Stimulated activated CD4-positive, alpha-beta T cell treated with anti-CD3 and anti-CD28 coated beads, Interleukin-4, amount 100 ng/mL, for 24 hours (primary cell): Measurements from ENCODE around the gene SPRED3.

ENCODE experiments used
- DNase-seq: peaks from one replicate; pipeline ENCODE4 v3.0.0-alpha.2; 2020

The SPRED3 gene

GRCh38 chr19:38422438-38422837 lies 33.9 kb downstream of the SPRED3 start:
- no peak for DNase-seq

- no peak for DNase-seq
Observed at GRCh38 chr19:38424272-38424671, 35.8 kb downstream of the SPRED3 start.

- DNase-seq: no peak
Observed at GRCh38 chr19:38425222-38425809, 36.8 kb downstream of the SPRED3 start.

GRCh38 chr19:38425810-38426466 lies 37.4 kb downstream of the SPRED3 start, which contains the start of gene RASGRP4:
RASGRP4 (minus strand) TSS chr19:38426219; CDS start chr19:38426091, 128 bp downstream.
- peak; percentile 57 for DNase-seq

GRCh38 chr19:38427035-38427677 lies 38.7 kb downstream of the SPRED3 start:
- peak; percentile 71 for DNase-seq

- peak; percentile 54 for DNase-seq
Observed at GRCh38 chr19:38429055-38429810, 40.7 kb downstream of the SPRED3 start.

- DNase-seq: no peak
Observed at GRCh38 chr19:38429811-38430156, 41.3 kb downstream of the SPRED3 start.

- DNase-seq: no peak
Observed at GRCh38 chr19:38430931-38431330, 42.4 kb downstream of the SPRED3 start.

GRCh38 chr19:38433268-38433733 lies 44.8 kb downstream of the SPRED3 start, which contains the start of gene RYR1:
RYR1 (plus strand) TSS chr19:38433691; CDS start chr19:38433830, 139 bp downstream.
- DNase-seq: peak; percentile 66

GRCh38 chr19:38434549-38435051 lies 46.1 kb downstream of the SPRED3 start:
- DNase-seq: no peak

GRCh38 chr19:38437295-38437694 lies 48.8 kb downstream of the SPRED3 start:
- DNase-seq: no peak

- DNase-seq: no peak
Observed at GRCh38 chr19:38437917-38438316, 49.4 kb downstream of the SPRED3 start.

- no peak for DNase-seq
Observed at GRCh38 chr19:38440592-38440991, 52.1 kb downstream of the SPRED3 start.

- DNase-seq: no peak
Observed at GRCh38 chr19:38441657-38442348, 53.3 kb downstream of the SPRED3 start.

- DNase-seq: no peak
Observed at GRCh38 chr19:38442736-38443135, 54.2 kb downstream of the SPRED3 start.

- DNase-seq: no peak
Observed at GRCh38 chr19:38443458-38443999, 55.0 kb downstream of the SPRED3 start.

GRCh38 chr19:38444026-38444425 lies 55.5 kb downstream of the SPRED3 start:
- no peak for DNase-seq

- DNase-seq: no peak
Observed at GRCh38 chr19:38445362-38445761, 56.9 kb downstream of the SPRED3 start.

GRCh38 chr19:38448225-38448624 lies 59.7 kb downstream of the SPRED3 start:
- DNase-seq: no peak
